Naive thymus-derived CD4-positive, alpha-beta T cell (primary cell): ENCODE data around the gene NDNF. TPM values are rescaled to one million over a fixed set of nuclear protein-coding genes. Genes with fewer than 3 reads are reported as not detected.

Experiments
- ATAC-seq: fragments of 150-1000 bp; cut with Tn5 transposase; 2 replicates; pipeline ENCODE4 v1.10.0; 2021; ENCODE audit warnings: mild to moderate bottlenecking, moderate library complexity
- CTCF ChIA-PET: fragments of 350-600 bp; sonication (Branson Sonifier 250); formaldehyde crosslinking; loops from one replicate; lab custom pipeline; 2021; ENCODE audit warnings: antibody characterized with exemption; lab: Charles Lee
- POLR2A ChIA-PET: fragments of 350-600 bp; sonication (Branson Sonifier 250); formaldehyde crosslinking; loops from one replicate; lab custom pipeline; 2021; ENCODE audit warnings: antibody characterized with exemption, inconsistent platforms; lab: Charles Lee
- DNase-seq, 9 donors: peaks; one replicate each; pipeline versions ENCODE4 v3.0.0 to v3.0.0-alpha.2; 2020 to 2022; ENCODE audit warnings: mixed read lengths in 1 of 9
- H3K27ac ChIP-seq: one replicate; pipeline ENCODE4 v1.7.0; 2013; ENCODE audit warnings: mild to moderate bottlenecking, low read depth, low read length, moderate library complexity
- H3K27me3 ChIP-seq, 2 donors: one replicate each; pipeline ENCODE4 v1.7.0; 2013; ENCODE audit warnings: low read length in 2 of 2, mild to moderate bottlenecking in 2 of 2, moderate library complexity in 2 of 2; ENCODE audit not compliant: control insufficient read depth in 2 of 2, insufficient read depth in 2 of 2
- H3K36me3 ChIP-seq, 3 experiments: 1 replicate in 2 of 3; 2 replicates in 1 of 3; pipeline ENCODE4 v1.7.0; 2013; ENCODE audit warnings: low read length in 3 of 3, mild to moderate bottlenecking in 3 of 3, moderate library complexity in 1 of 3; ENCODE audit not compliant: insufficient read depth in 3 of 3, control insufficient read depth in 2 of 3
- H3K4me1 ChIP-seq, 2 donors: one replicate each; pipeline ENCODE4 v1.7.0; 2013; ENCODE audit warnings: low read length in 2 of 2, mild to moderate bottlenecking in 2 of 2, moderate library complexity in 1 of 2; ENCODE audit not compliant: control insufficient read depth in 2 of 2, insufficient read depth in 2 of 2
- H3K4me3 ChIP-seq: 2 replicates; pipeline ENCODE4 v1.7.0; 2013; ENCODE audit warnings: mild to moderate bottlenecking, low read length
- H3K9me3 ChIP-seq, 3 experiments: 1 replicate in 2 of 3; 2 replicates in 1 of 3; pipeline ENCODE4 v1.7.0; 2013; ENCODE audit warnings: low read length in 3 of 3; ENCODE audit not compliant: control insufficient read depth in 2 of 3
- H3K27ac Mint-ChIP-seq, 9 donors: one replicate each; pipeline ENCODE4 v1.8.0; 2020 to 2022; ENCODE audit warnings: mixed read lengths in 9 of 9, mild to moderate bottlenecking in 8 of 9, moderate library complexity in 5 of 9, inconsistent platforms in 2 of 9
- H3K27me3 Mint-ChIP-seq, 5 donors: one replicate each; pipeline ENCODE4 v1.8.0; 2021 to 2022; ENCODE audit warnings: mixed read lengths in 5 of 5, mild to moderate bottlenecking in 1 of 5
- H3K36me3 Mint-ChIP-seq, 5 donors: one replicate each; pipeline ENCODE4 v1.8.0; 2020 to 2022; ENCODE audit warnings: mixed read lengths in 5 of 5, mild to moderate bottlenecking in 3 of 5, inconsistent platforms in 1 of 5
- H3K4me1 Mint-ChIP-seq, 7 donors: one replicate each; pipeline ENCODE4 v1.8.0; 2020 to 2022; ENCODE audit warnings: mixed read lengths in 7 of 7, mild to moderate bottlenecking in 3 of 7, inconsistent platforms in 1 of 7
- H3K4me3 Mint-ChIP-seq, 10 donors: one replicate each; pipeline ENCODE4 v1.8.0; 2020 to 2022; ENCODE audit warnings: mild to moderate bottlenecking in 10 of 10, mixed read lengths in 10 of 10, moderate library complexity in 6 of 10, inconsistent platforms in 2 of 10
- H3K9me3 Mint-ChIP-seq, 11 donors: one replicate each; pipeline ENCODE4 v1.8.0; 2020 to 2022; ENCODE audit warnings: mixed read lengths in 11 of 11, mild to moderate bottlenecking in 4 of 11, inconsistent platforms in 1 of 11, moderate library complexity in 1 of 11
- intact Hi-C, 2 donors: fragments of 100-400 bp; cut with micrococcal nuclease; formaldehyde crosslinking; loops; one replicate each; pipeline ENCODE4 v1.15.1; 2023
- polyA plus RNA-seq, 2 donors: library from polyadenylated mRNA; unstranded; fragments of 300-500 nt; fragmentation: Illumina TruSeq; gene quantifications; one replicate each; pipeline ENCODE4 v1.2.3, GENCODE V29; 2021
- total RNA-seq, 6 experiments: library from RNA in 5 of 6; stranded (reverse) in 5 of 6; gene quantifications; 1 replicate in 5 of 6; 2 replicates in 1 of 6; pipeline ENCODE4 v1.2.3 and lab custom pipeline; 2021 to 2026

Gene NDNF
- total and polyA plus RNA-seq, 7 experiments from 2014 or later: not detected

GRCh38 chr4:121041307-121042090 lies 30.8 kb downstream of the NDNF start:
- ChIA-PET CTCF (no interaction called here), POLR2A (no interaction called here)
- Mint-ChIP-seq H3K27me3 (peaks cover 0 to 53% (median 0%) of the 10 kb centered on the region in 5 donors), H3K27ac (peak overlapping the region in 6 of 9 donors; percentile 2 to 25 (median 18)), H3K9me3 (no peaks in the 10 kb centered on the region), H3K4me3 (peak overlapping the region in 7 of 10 donors; percentile 4 to 59 (median 20)), H3K4me1 (peaks cover 8 to 18% (median 12%) of the 10 kb centered on the region in 7 donors), H3K36me3 (no peaks in the 10 kb centered on the region)
- no peaks in the 10 kb centered on the region for H3K9me3 ChIP-seq
- DNase-seq: peak in 8 of 9 donors; percentile 17 to 60 (median 50)
- H3K36me3 ChIP-seq: no peaks in the 10 kb centered on the region
- no peaks in the 10 kb centered on the region for H3K27me3 ChIP-seq
- H3K4me1 ChIP-seq: peaks cover 0 to 14% of the 10 kb centered on the region in 2 donors
- no peak overlapping the region for H3K27ac ChIP-seq
- no peak overlapping the region for H3K4me3 ChIP-seq
- intact Hi-C loops: loop anchor here (1.0 to 5.0 kb wide), 3 partner anchors 10 to 211 kb away; no protein-coding TSS in a partner anchor
- ATAC-seq: peak; percentile 91

- Mint-ChIP-seq H3K36me3 (peaks cover 0 to 3% (median 0%) of the 10 kb centered on the region in 5 donors), H3K27me3 (peaks cover 0 to 37% (median 0%) of the 10 kb centered on the region in 5 donors), H3K4me1 (peaks cover 0 to 1% (median 0%) of the 10 kb centered on the region in 7 donors), H3K9me3 (no peaks in the 10 kb centered on the region), H3K4me3 (no peak overlapping the region), H3K27ac (no peak overlapping the region)
- ATAC-seq: no peak
- ChIA-PET POLR2A (no interaction called here), CTCF (no interaction called here)
- no peaks in the 10 kb centered on the region for H3K9me3 ChIP-seq
- no peaks in the 10 kb centered on the region for H3K27me3 ChIP-seq
- DNase-seq: no peak
- H3K27ac ChIP-seq: no peak overlapping the region
- H3K4me3 ChIP-seq: no peak overlapping the region
- intact Hi-C loops: no loop called here
- H3K4me1 ChIP-seq: no peaks in the 10 kb centered on the region
- no peaks in the 10 kb centered on the region for H3K36me3 ChIP-seq
Measured at GRCh38 chr4:121034017-121034416, 38.3 kb downstream of the NDNF start.

GRCh38 chr4:121030711-121031110 lies 41.6 kb downstream of the NDNF start:
- ChIA-PET POLR2A (no interaction called here), CTCF (no interaction called here)
- Histone ChIP-seq H3K4me3 (no peak overlapping the region), H3K27ac (no peak overlapping the region), H3K9me3 (no peaks in the 10 kb centered on the region), H3K27me3 (no peaks in the 10 kb centered on the region), H3K36me3 (no peaks in the 10 kb centered on the region), H3K4me1 (no peaks in the 10 kb centered on the region)
- Mint-ChIP-seq H3K4me1 (no peaks in the 10 kb centered on the region), H3K27me3 (peaks cover 0 to 49% (median 0%) of the 10 kb centered on the region in 5 donors), H3K4me3 (no peak overlapping the region), H3K9me3 (peaks cover 0 to 9% (median 0%) of the 10 kb centered on the region in 11 donors), H3K36me3 (peaks cover 0 to 3% (median 0%) of the 10 kb centered on the region in 5 donors), H3K27ac (no peak overlapping the region)
- no peak for ATAC-seq
- intact Hi-C loops: no loop called here
- no peak for DNase-seq

GRCh38 chr4:121030131-121030530 lies 42.2 kb downstream of the NDNF start:
- Histone ChIP-seq H3K4me3 (no peak overlapping the region), H3K9me3 (no peaks in the 10 kb centered on the region), H3K4me1 (no peaks in the 10 kb centered on the region), H3K27me3 (no peaks in the 10 kb centered on the region), H3K27ac (no peak overlapping the region), H3K36me3 (no peaks in the 10 kb centered on the region)
- H3K9me3 Mint-ChIP-seq: peaks cover 0 to 9% (median 0%) of the 10 kb centered on the region in 11 donors
- H3K27me3 Mint-ChIP-seq: peaks cover 0 to 53% (median 0%) of the 10 kb centered on the region in 5 donors
- no peak overlapping the region for H3K4me3 Mint-ChIP-seq
- intact Hi-C loops: no loop called here
- H3K27ac Mint-ChIP-seq: no peak overlapping the region
- ATAC-seq (no peak), DNase-seq (no peak)
- ChIA-PET POLR2A (no interaction called here), CTCF (no interaction called here)
- no peaks in the 10 kb centered on the region for H3K4me1 Mint-ChIP-seq
- H3K36me3 Mint-ChIP-seq: peaks cover 0 to 3% (median 0%) of the 10 kb centered on the region in 5 donors

GRCh38 chr4:121026034-121026433 lies 46.3 kb downstream of the NDNF start:
- H3K36me3 Mint-ChIP-seq: peaks cover 0 to 4% (median 0%) of the 10 kb centered on the region in 5 donors

GRCh38 chr4:121025540-121025939 lies 46.8 kb downstream of the NDNF start:
- POLR2A ChIA-PET: interaction anchor here (1.3 kb wide), 1 partner anchor 16 kb away, joined by 3 read pairs; no protein-coding TSS in a partner anchor
- no peaks in the 10 kb centered on the region for H3K36me3 ChIP-seq
- no peaks in the 10 kb centered on the region for H3K4me1 ChIP-seq
- Mint-ChIP-seq H3K9me3 (peaks cover 0 to 9% (median 0%) of the 10 kb centered on the region in 11 donors), H3K4me3 (no peak overlapping the region), H3K27me3 (peaks cover 5 to 33% (median 14%) of the 10 kb centered on the region in 5 donors), H3K27ac (no peak overlapping the region), H3K36me3 (peaks cover 0 to 4% (median 0%) of the 10 kb centered on the region in 5 donors), H3K4me1 (peaks cover 0 to 6% (median 0%) of the 10 kb centered on the region in 7 donors)
- H3K27me3 ChIP-seq: no peaks in the 10 kb centered on the region
- no peak overlapping the region for H3K4me3 ChIP-seq
- no peak overlapping the region for H3K27ac ChIP-seq
- CTCF ChIA-PET: no interaction called here
- H3K9me3 ChIP-seq: no peaks in the 10 kb centered on the region
- intact Hi-C loops: no loop called here
- ATAC-seq (no peak), DNase-seq (no peak)

More at GRCh38 chr4:121026034-121026433, 46.3 kb downstream of the NDNF start:
- ATAC-seq (no peak), DNase-seq (no peak)
- Histone ChIP-seq H3K27me3 (no peaks in the 10 kb centered on the region), H3K27ac (no peak overlapping the region), H3K4me1 (no peaks in the 10 kb centered on the region), H3K4me3 (no peak overlapping the region), H3K36me3 (no peaks in the 10 kb centered on the region), H3K9me3 (no peaks in the 10 kb centered on the region)
- Mint-ChIP-seq H3K9me3 (peaks cover 0 to 9% (median 0%) of the 10 kb centered on the region in 11 donors), H3K27ac (no peak overlapping the region), H3K4me3 (no peak overlapping the region), H3K4me1 (peaks cover 0 to 6% (median 0%) of the 10 kb centered on the region in 7 donors), H3K27me3 (peaks cover 5 to 33% (median 14%) of the 10 kb centered on the region in 5 donors)
- intact Hi-C loops: no loop called here
- ChIA-PET CTCF (no interaction called here), POLR2A (no interaction called here)
